Tibial nerve (tissue), 4 donors: ENCODE results near the gene LSP1. TPM values are rescaled to one million over a fixed set of nuclear protein-coding genes. Genes with fewer than 3 reads are reported as not detected.
A peak's percentile ranks its signal among the peaks of the same experiment; 100 is the strongest.
"Not testable (repeated sequence)": the region's sequence is repeated elsewhere in the genome, so short reads cannot be mapped to it uniquely, and the experiment has no call there.

Source experiments
- DNase-seq, 2 donors: peaks; one replicate each; pipeline ENCODE4 v3.0.0-alpha.2; 2019; ENCODE audit warnings: low spot score in 2 of 2
- H3K27ac ChIP-seq, 4 donors: fragments of 200-600 bp; sonication (generic) in 3 of 4; one replicate each; pipeline ENCODE4 v1.5.1; 2017 to 2019; ENCODE audit warnings: mild to moderate bottlenecking in 1 of 4
- H3K27me3 ChIP-seq, 2 donors: fragments of 200-600 bp; sonication (generic) in 1 of 2; one replicate each; pipeline versions ENCODE4 v1.5.1 to v1.6.0; 2017 to 2019
- H3K36me3 ChIP-seq, 3 donors: fragments of 200-600 bp; sonication (generic); one replicate each; pipeline ENCODE4 v1.5.1; 2018 to 2019
- H3K4me1 ChIP-seq, 4 donors: fragments of 200-600 bp; sonication (generic) in 3 of 4; one replicate each; pipeline ENCODE4 v1.5.1; 2017 to 2019
- H3K4me3 ChIP-seq, 4 donors: fragments of 200-600 bp; sonication (generic) in 3 of 4; one replicate each; pipeline ENCODE4 v1.5.1; 2017 to 2019; ENCODE audit warnings: mild to moderate bottlenecking in 1 of 4, moderate library complexity in 1 of 4
- H3K9me3 ChIP-seq, 4 donors: fragments of 200-600 bp; sonication (generic) in 3 of 4; one replicate each; pipeline ENCODE4 v1.5.1; 2017 to 2019
- CTCF ChIP-seq, 5 experiments: fragments of 200-600 bp in 3 of 5; fragments of 450-650 bp in 2 of 5; sonication (generic) in 3 of 5; IDR thresholded peaks; one replicate each; pipeline ENCODE4 v1.5.1; 2016 to 2019; ENCODE audit warnings: antibody characterized with exemption in 5 of 5, mild to moderate bottlenecking in 3 of 5, moderate library complexity in 2 of 5
- EP300 ChIP-seq, 2 donors: sonication (generic); formaldehyde crosslinking; IDR thresholded peaks; one replicate each; pipeline ENCODE4 v1.6.1; 2017; ENCODE audit warnings: antibody characterized with exemption in 2 of 2, mild to moderate bottlenecking in 1 of 2
- POLR2A ChIP-seq, 2 donors: fragments of 450-650 bp; IDR thresholded peaks; one replicate each; pipeline ENCODE4 v1.6.1; 2017; ENCODE audit warnings: antibody characterized with exemption in 2 of 2, mild to moderate bottlenecking in 2 of 2, moderate library complexity in 2 of 2
- WGBS, 2 donors: methylation state at CpG; one replicate each; pipeline ENCODE4 v1.1.5; 2018; 5-methylcytosine and 5-hydroxymethylcytosine counted together
- total RNA-seq, 4 donors: library from RNA; depleted of rRNA; stranded (reverse); fragments of >200 nt; gene quantifications; one replicate each; pipeline ENCODE4 v1.1.0, GENCODE V29; 2016

The LSP1 gene, protein sequence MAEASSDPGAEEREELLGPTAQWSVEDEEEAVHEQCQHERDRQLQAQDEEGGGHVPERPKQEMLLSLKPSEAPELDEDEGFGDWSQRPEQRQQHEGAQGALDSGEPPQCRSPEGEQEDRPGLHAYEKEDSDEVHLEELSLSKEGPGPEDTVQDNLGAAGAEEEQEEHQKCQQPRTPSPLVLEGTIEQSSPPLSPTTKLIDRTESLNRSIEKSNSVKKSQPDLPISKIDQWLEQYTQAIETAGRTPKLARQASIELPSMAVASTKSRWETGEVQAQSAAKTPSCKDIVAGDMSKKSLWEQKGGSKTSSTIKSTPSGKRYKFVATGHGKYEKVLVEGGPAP
- total RNA-seq, result 10 to 100 TPM; 36.9 to 69.0 (median 50.2) TPM

- TF ChIP-seq EP300 (IDR thresholded peaks at IDR 0.05) (peak in 1 of 2 donors; percentile 5), POLR2A (IDR thresholded peaks at IDR 0.05) (no peak)
- DNase-seq, result no peak
- H3K27me3 ChIP-seq, result no peaks in the 10 kb centered on the region
- 80 to 81% methylated on average over 18 of the region's 18 CpGs for WGBS, 2 donors
- peak within 1 kb of the TSS in 2 of 4 donors; percentile 30 to 47 for H3K4me3 ChIP-seq
- no peaks in the 10 kb centered on the region for H3K36me3 ChIP-seq
- H3K27ac ChIP-seq, result peak within 1 kb of the TSS in 3 of 4 donors; percentile 36 to 75 (median 44)
- no peaks in the 10 kb centered on the region for H3K9me3 ChIP-seq
- H3K4me1 ChIP-seq, result peaks cover 0 to 22% (median 7%) of the 10 kb centered on the region in 4 donors
Measured at GRCh38 chr11:1852877-1853276, at the start of gene LSP1. TSS of gene LSP1 (plus strand) at chr11:1853084. CDS start at chr11:1853145, 61 bp downstream.

DNA sequence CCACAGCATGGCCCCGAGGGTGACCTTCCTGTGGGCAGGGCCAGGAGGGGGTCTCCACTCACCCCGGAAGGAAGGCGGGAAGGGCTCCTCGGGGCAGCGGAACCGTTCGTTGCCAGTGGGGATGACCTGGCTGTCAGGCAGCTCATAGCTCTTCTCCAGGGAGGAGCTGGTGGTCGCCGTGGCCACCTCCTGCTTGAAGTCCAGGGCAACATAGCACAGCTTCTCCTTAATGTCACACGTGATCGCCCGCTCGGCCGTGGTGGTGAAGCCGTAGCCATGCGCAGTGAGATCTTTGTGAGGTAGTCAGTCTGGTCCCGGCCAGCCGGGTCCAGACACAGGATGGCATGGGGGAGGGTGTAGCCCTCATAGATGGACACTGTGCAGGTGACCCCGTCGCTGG, 49.6 kb upstream of the LSP1 start:
- Histone ChIP-seq H3K9me3 (no peaks in the 10 kb centered on the region), H3K4me1 (no peaks in the 10 kb centered on the region), H3K27me3 (no peaks in the 10 kb centered on the region), H3K36me3 (no peaks in the 10 kb centered on the region), H3K27ac (no peak overlapping the region), H3K4me3 (no peak overlapping the region)
- TF ChIP-seq EP300 (IDR thresholded peaks at IDR 0.05) (no peak), POLR2A (IDR thresholded peaks at IDR 0.05) (no peak), CTCF (IDR thresholded peaks at IDR 0.05) (no peak)
- no peak for DNase-seq
- WGBS, 2 donors, result 92 to 94% methylated on average over 20 of the region's 20 CpGs

DNA sequence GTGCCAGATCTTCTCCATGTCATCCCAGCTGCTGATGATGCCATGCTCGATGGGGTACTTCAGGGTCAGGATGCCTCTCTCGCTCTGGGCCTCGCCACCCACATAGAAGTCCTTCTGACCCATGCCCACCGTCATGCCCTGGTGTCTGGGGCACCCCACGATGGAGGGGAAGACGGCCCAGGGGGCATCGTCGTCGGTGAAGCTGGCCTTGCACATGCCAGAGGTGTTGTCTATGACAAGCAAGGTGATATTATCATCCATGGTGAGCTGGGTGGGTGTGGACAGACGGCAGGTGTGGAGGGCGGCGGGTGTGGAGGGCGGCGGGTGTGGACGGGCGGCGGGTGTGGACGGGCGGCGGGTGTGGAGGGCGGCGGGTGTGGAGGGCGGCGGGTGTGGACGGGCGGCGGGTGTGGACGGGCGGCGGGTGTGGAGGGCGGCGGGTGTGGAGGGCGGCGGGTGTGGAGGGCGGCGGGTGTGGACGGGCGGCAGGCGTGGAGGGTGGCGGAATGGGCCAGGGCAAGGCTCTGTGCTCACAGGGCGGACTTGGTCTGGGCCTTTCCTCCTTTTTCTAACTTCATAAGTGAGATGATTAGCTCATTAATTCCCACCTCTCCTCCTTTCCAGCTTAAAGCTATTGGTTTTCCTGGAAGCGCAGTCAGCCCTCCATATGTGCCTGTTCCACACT, 48.9 kb upstream of the LSP1 start:
- WGBS, 2 donors, result 89 to 93% methylated on average over 30 to 35 of the region's 42 CpGs
- DNase-seq, H3K27me3 ChIP-seq, H3K9me3 ChIP-seq, H3K27ac ChIP-seq, H3K4me1 ChIP-seq, H3K36me3 ChIP-seq, H3K4me3 ChIP-seq: not testable (repeated sequence)

DNA sequence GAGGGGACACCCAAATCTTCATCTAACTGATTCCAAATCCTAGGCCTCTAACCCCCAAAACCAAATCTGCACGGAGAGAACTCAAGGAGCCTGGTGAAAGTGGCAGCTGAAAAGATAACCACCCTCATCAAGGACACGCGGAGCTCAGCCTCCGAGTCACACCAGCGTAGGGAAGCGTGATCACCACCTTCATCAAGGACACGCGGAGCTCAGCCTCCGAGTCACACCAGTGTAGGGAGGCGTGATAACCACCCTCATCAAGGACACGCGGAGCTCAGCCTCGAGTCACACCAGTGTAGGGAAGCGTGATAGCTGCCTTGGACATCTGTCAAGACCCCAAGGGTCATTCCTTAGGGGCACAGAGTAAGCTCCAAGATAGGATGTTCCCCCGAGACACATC, 47.4 kb upstream of the LSP1 start:
- Histone ChIP-seq H3K9me3 (no peaks in the 10 kb centered on the region), H3K27me3 (no peaks in the 10 kb centered on the region), H3K27ac (no peak overlapping the region), H3K4me1 (no peaks in the 10 kb centered on the region), H3K36me3 (no peaks in the 10 kb centered on the region), H3K4me3 (no peak overlapping the region)
- no peak for TF ChIP-seq POLR2A (IDR thresholded peaks at IDR 0.05)
- TF ChIP-seq EP300 (IDR thresholded peaks at IDR 0.05), result no peak
- TF ChIP-seq CTCF (IDR thresholded peaks at IDR 0.05), result no peak
- DNase-seq, result no peak
- WGBS, 2 donors, result 88 to 89% methylated on average over 15 of the region's 15 CpGs

DNA sequence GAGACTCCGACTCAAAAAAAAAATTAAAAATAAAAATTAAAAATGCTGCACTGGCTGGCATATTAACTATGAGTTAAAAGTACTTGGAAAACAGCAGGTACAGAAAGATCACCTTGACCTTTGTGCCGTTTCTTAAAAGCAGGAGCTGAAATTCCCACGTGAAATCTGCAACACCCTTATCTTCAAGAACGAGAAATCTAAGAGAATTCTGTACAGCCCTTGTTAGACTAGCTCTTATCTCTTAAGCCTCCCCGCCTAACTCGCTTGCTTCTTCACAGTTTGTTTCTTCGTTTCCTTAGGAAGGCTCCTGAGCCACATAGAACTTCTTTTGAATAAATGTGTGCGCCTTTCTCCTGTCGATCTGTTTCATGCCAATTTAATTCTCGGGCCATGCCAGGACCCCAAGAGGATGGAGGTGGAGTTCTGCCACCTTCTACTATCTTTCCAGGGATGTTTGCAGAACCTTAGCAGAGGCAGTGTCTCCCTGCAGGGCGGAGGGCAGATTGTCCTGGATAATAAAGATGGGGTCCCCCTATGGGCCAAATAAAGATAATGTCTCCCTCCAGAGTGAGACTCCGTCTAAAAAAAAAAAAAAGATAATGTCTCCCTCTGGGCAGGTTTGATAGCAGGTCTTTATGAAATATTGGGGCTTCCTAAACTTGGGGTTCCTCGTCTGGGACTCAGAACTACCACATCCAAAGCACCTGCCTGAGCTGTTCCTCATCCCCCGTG, 45.5 kb upstream of the LSP1 start:
- no peaks in the 10 kb centered on the region for H3K9me3 ChIP-seq
- no peak for DNase-seq
- no peaks in the 10 kb centered on the region for H3K27me3 ChIP-seq
- no peak overlapping the region for H3K27ac ChIP-seq
- 75 to 77% methylated on average over 14 of the region's 14 CpGs for WGBS, 2 donors
- TF ChIP-seq POLR2A (IDR thresholded peaks at IDR 0.05) (no peak), EP300 (IDR thresholded peaks at IDR 0.05) (no peak), CTCF (IDR thresholded peaks at IDR 0.05) (no peak)
- no peaks in the 10 kb centered on the region for H3K4me1 ChIP-seq
- H3K4me3 ChIP-seq, result no peak overlapping the region
- H3K36me3 ChIP-seq, result no peaks in the 10 kb centered on the region

- H3K4me1 ChIP-seq, result no peaks in the 10 kb centered on the region
- DNase-seq, result no peak
- no peak for TF ChIP-seq POLR2A (IDR thresholded peaks at IDR 0.05)
- no peak for TF ChIP-seq EP300 (IDR thresholded peaks at IDR 0.05)
- H3K36me3 ChIP-seq, result no peaks in the 10 kb centered on the region
- WGBS, 2 donors, result 68 to 70% methylated on average over 10 of the region's 10 CpGs
- no peak overlapping the region for H3K27ac ChIP-seq
- no peaks in the 10 kb centered on the region for H3K9me3 ChIP-seq
- no peak overlapping the region for H3K4me3 ChIP-seq
- no peaks in the 10 kb centered on the region for H3K27me3 ChIP-seq
Measured at GRCh38 chr11:1810761-1811160, 42.1 kb upstream of the LSP1 start.
